Neural cell (in vitro differentiated cells): ENCODE measurements around the gene CYSRT1. TPM values are rescaled to one million over a fixed set of nuclear protein-coding genes. Genes with fewer than 3 reads are reported as not detected.

Experiments used
- H2AFZ ChIP-seq: fragments of 200-600, 300-800 bp; sonication (generic), shearing (Covaris generic); 2 replicates; pipeline ENCODE4 v1.6.0; 2014; ENCODE audit warnings: low read depth, mild to moderate bottlenecking, antibody characterized with exemption, low read length, moderate library complexity
- H3F3A ChIP-seq: fragments of 200-600 bp; shearing (Covaris generic); 2 replicates; pipeline ENCODE4 v1.6.1; 2016; ENCODE audit warnings: mild to moderate bottlenecking, moderate library complexity, mixed read lengths, antibody characterized with exemption, low read length; ENCODE audit not compliant: insufficient read depth, poor library complexity, severe bottlenecking
- H3K27ac ChIP-seq: fragments of 200-600, 300-800 bp; sonication (generic), shearing (Covaris generic); 2 replicates; pipeline ENCODE4 v1.5.1; 2014; ENCODE audit warnings: mild to moderate bottlenecking, low read length, moderate library complexity
- H3K27me3 ChIP-seq: fragments of 300-800, 200-600 bp; sonication (generic), shearing (Covaris generic); 2 replicates; pipeline ENCODE4 v1.6.0; 2014; ENCODE audit warnings: mild to moderate bottlenecking, low read depth, low read length, moderate library complexity; ENCODE audit not compliant: insufficient read depth
- H3K36me3 ChIP-seq: fragments of 300-800, 200-600 bp; sonication (generic), shearing (Covaris generic); 2 replicates; pipeline ENCODE4 v1.5.1; 2014; ENCODE audit warnings: mild to moderate bottlenecking, antibody characterized with exemption, low read length, moderate library complexity; ENCODE audit not compliant: insufficient read depth
- H3K4me2 ChIP-seq: fragments of 300-800, 200-600 bp; sonication (generic), shearing (Covaris generic); 2 replicates; pipeline ENCODE4 v1.6.0; 2014; ENCODE audit warnings: mild to moderate bottlenecking, low read length
- H3K4me3 ChIP-seq: fragments of 300-800, 200-600 bp; sonication (generic), shearing (Covaris generic); 2 replicates; pipeline ENCODE4 v1.5.1; 2014; ENCODE audit warnings: mild to moderate bottlenecking, low read length, moderate library complexity
- H3K79me2 ChIP-seq: fragments of 200-600 bp; shearing (Covaris generic); replicated peaks from 2 replicates; pipeline ENCODE4 v1.6.0; 2014; ENCODE audit warnings: mild to moderate bottlenecking, low read length, moderate library complexity; ENCODE audit not compliant: insufficient read depth
- H3K9ac ChIP-seq: fragments of 300-800, 200-600 bp; sonication (generic), shearing (Covaris generic); 2 replicates; pipeline ENCODE4 v1.6.1; 2016; ENCODE audit warnings: mild to moderate bottlenecking, low read length, mixed read lengths
- H3K9me2 ChIP-seq: fragments of 200-600 bp; shearing (Covaris generic); 2 replicates; pipeline ENCODE4 v1.6.1; 2016; ENCODE audit warnings: mild to moderate bottlenecking, low read length, mixed read lengths; ENCODE audit not compliant: insufficient read depth
- H3K9me3 ChIP-seq: fragments of 200-600, 300-800 bp; sonication (generic), shearing (Covaris generic); 2 replicates; pipeline ENCODE4 v1.6.1; 2016; ENCODE audit warnings: mild to moderate bottlenecking, mixed run types, low read length, moderate library complexity, mixed read lengths
- H4K20me1 ChIP-seq: fragments of 200-600 bp; shearing (Covaris generic); 2 replicates; pipeline ENCODE4 v1.6.1; 2016; ENCODE audit warnings: mild to moderate bottlenecking, mixed run types; ENCODE audit not compliant: insufficient read depth
- EP300 ChIP-seq: fragments of 450-650 bp; conservative IDR thresholded peaks from 2 replicates; pipeline ENCODE4 v1.6.1; 2014; ENCODE audit warnings: antibody characterized with exemption, mild to moderate bottlenecking, moderate library complexity; ENCODE audit not compliant: poor library complexity, severe bottlenecking
- EZH2 ChIP-seq: fragments of 200-600, 300-800 bp; shearing (Covaris generic), sonication (generic); IDR thresholded peaks from 2 replicates; pipeline ENCODE4 v1.6.1; 2014; ENCODE audit warnings: antibody characterized with exemption, low read length, borderline replicate concordance, mild to moderate bottlenecking; ENCODE audit not compliant: insufficient read depth, poor library complexity, severe bottlenecking
- MXI1 ChIP-seq: fragments of 450-650 bp; conservative IDR thresholded peaks from 2 replicates; pipeline ENCODE4 v1.6.1; 2014; ENCODE audit warnings: antibody characterized with exemption, mild to moderate bottlenecking; ENCODE audit not compliant: poor library complexity, severe bottlenecking
- POLR2AphosphoS5 ChIP-seq: IDR thresholded peaks from 2 replicates; pipeline ENCODE4 v1.6.1; 2012
- RAD21 ChIP-seq: fragments of 450-650 bp; conservative IDR thresholded peaks from 2 replicates; pipeline ENCODE4 v1.6.1; 2014; ENCODE audit warnings: antibody characterized with exemption, mild to moderate bottlenecking, moderate library complexity
- SMC3 ChIP-seq: fragments of 450-650 bp; conservative IDR thresholded peaks from 2 replicates; pipeline ENCODE4 v1.6.1; 2014; ENCODE audit warnings: antibody characterized with exemption, mild to moderate bottlenecking, moderate library complexity; ENCODE audit not compliant: poor library complexity
- TAF1 ChIP-seq: IDR thresholded peaks from 2 replicates; pipeline ENCODE4 v1.6.1; 2012; ENCODE audit warnings: low read depth
- polyA plus RNA-seq: library from polyadenylated mRNA; depleted of rRNA; stranded (reverse); fragments of >200 nt; gene quantifications from 2 replicates; pipeline ENCODE4 v1.2.3, GENCODE V29; 2014
- TF ChIP-seq, protein P1 (sequence below): IDR thresholded peaks from 2 replicates; pipeline ENCODE4 v1.6.1; 2012; ENCODE audit warnings: borderline replicate concordance
- TF ChIP-seq, protein P2 (sequence below): fragments of 450-650 bp; IDR thresholded peaks from 2 replicates; pipeline ENCODE4 v1.5.1; 2014; ENCODE audit warnings: antibody characterized with exemption, mild to moderate bottlenecking, moderate library complexity; ENCODE audit not compliant: poor library complexity, severe bottlenecking

Gene CYSRT1
- polyA plus RNA-seq, 1 donor from 2014 or later: 3.3 TPM

DNA sequence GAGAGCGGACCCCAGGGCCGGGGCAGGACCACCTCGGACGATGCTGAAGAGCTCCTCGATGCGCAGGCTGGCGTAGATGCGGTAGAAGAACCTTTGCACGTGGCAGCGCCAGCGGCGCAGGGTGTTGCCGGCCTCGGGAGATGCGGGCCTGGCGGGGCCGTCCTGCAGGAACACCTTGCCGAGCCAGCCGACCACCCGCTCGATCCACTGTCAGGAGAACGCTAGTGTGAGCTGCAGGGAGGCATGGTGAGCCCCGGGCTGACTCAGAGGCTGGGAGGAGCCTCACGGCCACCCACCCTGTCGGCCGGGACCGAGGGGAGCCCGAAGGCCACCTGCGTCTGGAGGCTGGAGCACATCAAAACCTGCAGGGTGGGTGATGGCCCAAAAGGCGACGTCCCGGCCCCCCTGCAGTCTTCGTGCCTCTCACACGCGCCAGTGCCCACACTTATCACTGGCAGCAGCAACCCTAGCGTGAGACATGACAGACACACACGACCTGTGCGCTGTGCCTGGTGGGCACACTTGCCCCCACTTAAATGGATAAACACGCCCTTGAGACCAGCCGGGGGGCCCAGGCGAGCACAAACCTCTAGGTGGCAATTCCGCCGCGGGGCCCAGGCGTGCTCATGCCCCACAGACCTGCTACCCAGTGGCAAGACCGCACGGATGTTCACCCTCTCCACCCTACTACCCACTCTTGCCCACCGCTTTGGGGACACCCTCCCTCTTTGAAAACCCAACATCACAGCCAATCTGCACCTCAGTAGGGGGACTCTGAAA, 39.9 kb upstream of the CYSRT1 start:
- no peak overlapping the region for H3K9ac ChIP-seq
- no peak for TF ChIP-seq EZH2
- TF ChIP-seq TAF1: no peak
- no peak for TF ChIP-seq POLR2AphosphoS5
- TF ChIP-seq EP300: no peak
- TF ChIP-seq, protein P1, sequence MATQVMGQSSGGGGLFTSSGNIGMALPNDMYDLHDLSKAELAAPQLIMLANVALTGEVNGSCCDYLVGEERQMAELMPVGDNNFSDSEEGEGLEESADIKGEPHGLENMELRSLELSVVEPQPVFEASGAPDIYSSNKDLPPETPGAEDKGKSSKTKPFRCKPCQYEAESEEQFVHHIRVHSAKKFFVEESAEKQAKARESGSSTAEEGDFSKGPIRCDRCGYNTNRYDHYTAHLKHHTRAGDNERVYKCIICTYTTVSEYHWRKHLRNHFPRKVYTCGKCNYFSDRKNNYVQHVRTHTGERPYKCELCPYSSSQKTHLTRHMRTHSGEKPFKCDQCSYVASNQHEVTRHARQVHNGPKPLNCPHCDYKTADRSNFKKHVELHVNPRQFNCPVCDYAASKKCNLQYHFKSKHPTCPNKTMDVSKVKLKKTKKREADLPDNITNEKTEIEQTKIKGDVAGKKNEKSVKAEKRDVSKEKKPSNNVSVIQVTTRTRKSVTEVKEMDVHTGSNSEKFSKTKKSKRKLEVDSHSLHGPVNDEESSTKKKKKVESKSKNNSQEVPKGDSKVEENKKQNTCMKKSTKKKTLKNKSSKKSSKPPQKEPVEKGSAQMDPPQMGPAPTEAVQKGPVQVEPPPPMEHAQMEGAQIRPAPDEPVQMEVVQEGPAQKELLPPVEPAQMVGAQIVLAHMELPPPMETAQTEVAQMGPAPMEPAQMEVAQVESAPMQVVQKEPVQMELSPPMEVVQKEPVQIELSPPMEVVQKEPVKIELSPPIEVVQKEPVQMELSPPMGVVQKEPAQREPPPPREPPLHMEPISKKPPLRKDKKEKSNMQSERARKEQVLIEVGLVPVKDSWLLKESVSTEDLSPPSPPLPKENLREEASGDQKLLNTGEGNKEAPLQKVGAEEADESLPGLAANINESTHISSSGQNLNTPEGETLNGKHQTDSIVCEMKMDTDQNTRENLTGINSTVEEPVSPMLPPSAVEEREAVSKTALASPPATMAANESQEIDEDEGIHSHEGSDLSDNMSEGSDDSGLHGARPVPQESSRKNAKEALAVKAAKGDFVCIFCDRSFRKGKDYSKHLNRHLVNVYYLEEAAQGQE: no peak
- TF ChIP-seq, protein P2, sequence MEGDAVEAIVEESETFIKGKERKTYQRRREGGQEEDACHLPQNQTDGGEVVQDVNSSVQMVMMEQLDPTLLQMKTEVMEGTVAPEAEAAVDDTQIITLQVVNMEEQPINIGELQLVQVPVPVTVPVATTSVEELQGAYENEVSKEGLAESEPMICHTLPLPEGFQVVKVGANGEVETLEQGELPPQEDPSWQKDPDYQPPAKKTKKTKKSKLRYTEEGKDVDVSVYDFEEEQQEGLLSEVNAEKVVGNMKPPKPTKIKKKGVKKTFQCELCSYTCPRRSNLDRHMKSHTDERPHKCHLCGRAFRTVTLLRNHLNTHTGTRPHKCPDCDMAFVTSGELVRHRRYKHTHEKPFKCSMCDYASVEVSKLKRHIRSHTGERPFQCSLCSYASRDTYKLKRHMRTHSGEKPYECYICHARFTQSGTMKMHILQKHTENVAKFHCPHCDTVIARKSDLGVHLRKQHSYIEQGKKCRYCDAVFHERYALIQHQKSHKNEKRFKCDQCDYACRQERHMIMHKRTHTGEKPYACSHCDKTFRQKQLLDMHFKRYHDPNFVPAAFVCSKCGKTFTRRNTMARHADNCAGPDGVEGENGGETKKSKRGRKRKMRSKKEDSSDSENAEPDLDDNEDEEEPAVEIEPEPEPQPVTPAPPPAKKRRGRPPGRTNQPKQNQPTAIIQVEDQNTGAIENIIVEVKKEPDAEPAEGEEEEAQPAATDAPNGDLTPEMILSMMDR: no peak
- no peak for TF ChIP-seq RAD21
- no peak for TF ChIP-seq MXI1
- TF ChIP-seq SMC3: no peak
- no peaks in the 10 kb centered on the region for H3F3A ChIP-seq
- H4K20me1 ChIP-seq: no peaks in the 10 kb centered on the region
- H3K79me2 ChIP-seq: peaks cover 14% of the 10 kb centered on the region
- no peak overlapping the region for H3K4me2 ChIP-seq
- no peaks in the 10 kb centered on the region for H3K9me3 ChIP-seq
- no peaks in the 10 kb centered on the region for H3K36me3 ChIP-seq
- no peak overlapping the region for H2AFZ ChIP-seq
- H3K4me3 ChIP-seq: no peak overlapping the region
- no peak overlapping the region for H3K27ac ChIP-seq
- no peaks in the 10 kb centered on the region for H3K27me3 ChIP-seq
- no peaks in the 10 kb centered on the region for H3K9me2 ChIP-seq

DNA sequence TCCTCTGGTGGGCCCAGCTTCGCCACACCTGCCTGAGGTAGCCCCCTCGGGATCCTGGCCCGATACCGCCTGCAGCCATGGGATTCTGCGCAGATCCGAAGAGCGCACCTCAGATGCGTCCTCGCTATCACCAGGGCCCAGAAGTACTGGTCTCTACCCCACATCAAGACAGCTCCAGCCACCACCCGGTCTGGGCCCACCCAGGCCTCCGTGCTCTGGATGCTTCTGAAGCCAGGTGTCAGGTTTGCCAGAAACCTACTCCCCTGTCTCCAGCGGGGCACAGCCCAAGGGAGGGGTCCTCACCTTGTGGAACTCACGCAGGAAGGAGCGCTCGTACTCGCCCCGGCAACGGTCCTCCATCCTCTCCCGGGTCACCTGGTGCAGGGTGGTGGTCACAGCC, 39.1 kb upstream of the CYSRT1 start:
- Histone ChIP-seq H3F3A (no peaks in the 10 kb centered on the region), H3K9ac (no peak overlapping the region), H3K36me3 (no peaks in the 10 kb centered on the region), H3K4me3 (peak overlapping the region; percentile 98), H3K79me2 (peaks cover 14% of the 10 kb centered on the region), H2AFZ (no peak overlapping the region), H4K20me1 (no peaks in the 10 kb centered on the region), H3K27ac (no peak overlapping the region), H3K4me2 (no peak overlapping the region), H3K27me3 (no peaks in the 10 kb centered on the region), H3K9me3 (no peaks in the 10 kb centered on the region), H3K9me2 (no peaks in the 10 kb centered on the region)
- TF ChIP-seq EZH2 (no peak), TAF1 (no peak), EP300 (no peak), POLR2AphosphoS5 (no peak), SMC3 (no peak), MXI1 (no peak), RAD21 (no peak)
- TF ChIP-seq, protein P2: no peak
- TF ChIP-seq, protein P1: no peak
